H9 (cell line): ENCODE data around the gene DLGAP4. TPM values are rescaled to one million over a fixed set of nuclear protein-coding genes. Genes with fewer than 3 reads are reported as not detected.

Source experiments
- DNase-seq: peaks from one replicate; pipeline ENCODE4 v3.0.0-alpha.2; 2017
- H2AFZ ChIP-seq: one replicate; pipeline ENCODE4 v1.6.1; 2013; ENCODE audit warnings: mild to moderate bottlenecking, low read length, control low read depth, moderate library complexity
- H2AK5ac ChIP-seq: 2 replicates; pipeline ENCODE4 v1.6.1; 2013; ENCODE audit warnings: low read length, control low read depth, mixed read lengths; ENCODE audit not compliant: insufficient read length
- H2BK120ac ChIP-seq: one replicate; pipeline ENCODE4 v1.6.1; 2013; ENCODE audit warnings: low read depth, mild to moderate bottlenecking, low read length, control low read depth, inconsistent platforms; ENCODE audit not compliant: poor library complexity, severe bottlenecking
- H2BK12ac ChIP-seq: 2 replicates; pipeline ENCODE4 v1.6.1; 2013; ENCODE audit warnings: low read length, control low read depth, mixed read lengths, low read depth; ENCODE audit not compliant: insufficient read length
- H2BK15ac ChIP-seq: 2 replicates; pipeline ENCODE4 v1.6.1; 2013; ENCODE audit warnings: low read depth, low read length, control low read depth
- H2BK20ac ChIP-seq: one replicate; pipeline ENCODE4 v1.6.1; 2013; ENCODE audit warnings: low read depth, mild to moderate bottlenecking, low read length, control low read depth, inconsistent platforms; ENCODE audit not compliant: poor library complexity, severe bottlenecking
- H2BK5ac ChIP-seq: 2 replicates; pipeline ENCODE4 v1.6.1; 2013; ENCODE audit warnings: low read length, control low read depth, mixed read lengths; ENCODE audit not compliant: insufficient read length
- H3K14ac ChIP-seq: 2 replicates; pipeline ENCODE4 v1.6.1; 2013; ENCODE audit warnings: low read length, control low read depth; ENCODE audit not compliant: insufficient read depth
- H3K18ac ChIP-seq: 2 replicates; pipeline ENCODE4 v1.6.1; 2013; ENCODE audit warnings: low read depth, mild to moderate bottlenecking, mixed read lengths, low read length, control low read depth; ENCODE audit not compliant: insufficient read length
- H3K23ac ChIP-seq: 2 replicates; pipeline ENCODE4 v1.6.1; 2013; ENCODE audit warnings: low read length, control low read depth, mixed read lengths, low read depth; ENCODE audit not compliant: insufficient read length
- H3K23me2 ChIP-seq: 2 replicates; pipeline ENCODE4 v1.6.1; 2013; ENCODE audit warnings: low read depth, mild to moderate bottlenecking, mixed read lengths, low read length, control low read depth; ENCODE audit not compliant: insufficient read length, poor library complexity, severe bottlenecking
- H3K27ac ChIP-seq: 2 replicates; pipeline ENCODE4 v1.5.1; 2013; ENCODE audit warnings: low read length, control low read depth, mixed read lengths, low read depth; ENCODE audit not compliant: insufficient read length
- H3K27me3 ChIP-seq: 2 replicates; pipeline ENCODE4 v1.6.1; 2013; ENCODE audit warnings: low read length, control low read depth, inconsistent platforms; ENCODE audit not compliant: insufficient read depth
- H3K4ac ChIP-seq: 2 replicates; pipeline ENCODE4 v1.6.1; 2013; ENCODE audit warnings: low read depth, mild to moderate bottlenecking, control low read depth, inconsistent platforms, low read length, moderate library complexity
- H3K4me1 ChIP-seq: 2 replicates; pipeline ENCODE4 v1.6.1; 2013; ENCODE audit warnings: low read length, control low read depth, inconsistent platforms; ENCODE audit not compliant: insufficient read depth
- H3K4me2 ChIP-seq: 2 replicates; pipeline ENCODE4 v1.6.1; 2013; ENCODE audit warnings: low read length, control low read depth, mixed read lengths; ENCODE audit not compliant: insufficient read length, insufficient read depth
- H3K56ac ChIP-seq: 2 replicates; pipeline ENCODE4 v1.6.1; 2013; ENCODE audit warnings: low read depth, mild to moderate bottlenecking, mixed read lengths, low read length, control low read depth; ENCODE audit not compliant: insufficient read length
- H3K79me1 ChIP-seq: 2 replicates; pipeline ENCODE4 v1.6.1; 2013; ENCODE audit warnings: low read depth, mild to moderate bottlenecking, moderate library complexity, low read length, control low read depth, inconsistent platforms; ENCODE audit not compliant: insufficient read depth, poor library complexity, severe bottlenecking
- H3K79me2 ChIP-seq: 2 replicates; pipeline ENCODE4 v1.6.1; 2013; ENCODE audit warnings: low read length, control low read depth, inconsistent platforms; ENCODE audit not compliant: insufficient read depth
- H3K9ac ChIP-seq: 2 replicates; pipeline ENCODE4 v1.6.1; 2013; ENCODE audit warnings: low read length, control low read depth, mixed read lengths; ENCODE audit not compliant: insufficient read length; ENCODE audit errors: extremely low read depth
- H3K9me3 ChIP-seq: one replicate; pipeline ENCODE4 v1.6.1; 2013; ENCODE audit warnings: low read depth, low read length, inconsistent platforms; ENCODE audit not compliant: control insufficient read depth
- H3T11ph ChIP-seq: one replicate; pipeline ENCODE4 v1.6.1; 2013; ENCODE audit warnings: mild to moderate bottlenecking, low read length, control low read depth, inconsistent platforms
- H4K20me1 ChIP-seq: one replicate; pipeline ENCODE4 v1.6.1; 2013; ENCODE audit not compliant: control insufficient read depth, insufficient read length, insufficient read depth
- H4K5ac ChIP-seq: 2 replicates; pipeline ENCODE4 v1.6.1; 2013; ENCODE audit warnings: low read depth, mild to moderate bottlenecking, mixed read lengths, low read length, control low read depth; ENCODE audit not compliant: insufficient read length
- H4K8ac ChIP-seq: replicated peaks from 2 replicates; pipeline ENCODE4 v1.6.1; 2013; ENCODE audit warnings: low read length, control low read depth, mixed read lengths, low read depth; ENCODE audit not compliant: insufficient read length
- H4K91ac ChIP-seq: 2 replicates; pipeline ENCODE4 v1.6.1; 2013; ENCODE audit warnings: low read depth, mild to moderate bottlenecking, moderate library complexity, mixed read lengths, low read length, control low read depth; ENCODE audit not compliant: insufficient read length
- H3K27ac Mint-ChIP-seq, 3 experiments: 2 replicates in 2 of 3; 3 replicates in 1 of 3; pipeline ENCODE4 v1.8.0; 2020 to 2021; ENCODE audit warnings: mixed read lengths in 3 of 3, mild to moderate bottlenecking in 1 of 3, moderate library complexity in 1 of 3
- H3K27me3 Mint-ChIP-seq: 2 replicates; pipeline ENCODE4 v1.8.0; 2021; ENCODE audit warnings: low read depth, mild to moderate bottlenecking, moderate library complexity, mixed read lengths
- H3K36me3 Mint-ChIP-seq, 3 experiments: 2 replicates in 2 of 3; 3 replicates in 1 of 3; pipeline ENCODE4 v1.8.0; 2020 to 2021; ENCODE audit warnings: low read depth in 3 of 3, mixed read lengths in 3 of 3; ENCODE audit not compliant: insufficient read depth in 1 of 3
- H3K4me1 Mint-ChIP-seq, 2 experiments: 2 replicates each; pipeline ENCODE4 v1.8.0; 2020; ENCODE audit warnings: mixed read lengths in 2 of 2
- H3K4me3 Mint-ChIP-seq, 2 experiments: 2 replicates in 1 of 2; 3 replicates in 1 of 2; pipeline ENCODE4 v1.8.0; 2020 to 2021; ENCODE audit warnings: mild to moderate bottlenecking in 2 of 2, mixed read lengths in 2 of 2, moderate library complexity in 1 of 2
- H3K9me3 Mint-ChIP-seq, 2 experiments: 2 replicates in 1 of 2; 3 replicates in 1 of 2; pipeline ENCODE4 v1.8.0; 2020; ENCODE audit warnings: mild to moderate bottlenecking in 2 of 2, mixed read lengths in 2 of 2, moderate library complexity in 1 of 2
- CTCF ChIP-seq: fragments of 200-600 bp; sonication (generic); conservative IDR thresholded peaks from 3 replicates; pipeline ENCODE4 v1.8.0; 2021; ENCODE audit warnings: antibody characterized with exemption, mild to moderate bottlenecking
- WGBS: extraction: QIAGEN DNeasy Blood & Tissue Kit; methylation state at CpG from one replicate; pipeline ENCODE4 v1.1.7; 2013; ENCODE audit warnings: missing lambda C conversion rate, low lambda C conversion rate, mixed read lengths; ENCODE audit not compliant: insufficient read length; ENCODE audit errors: extremely low coverage; 5-methylcytosine and 5-hydroxymethylcytosine counted together
- total RNA-seq: library from RNA; stranded (reverse); gene quantifications from 2 replicates; pipeline ENCODE4 v1.2.1, GENCODE V29; 2021

DLGAP4 gene
- total RNA-seq, 1 experiment from 2014 or later = 48.0 TPM

GRCh38 chr20:36496707-36497669 is 190.8 kb downstream of the DLGAP4 start:
- H3K27ac ChIP-seq = no peak overlapping the region

More at GRCh38 chr20:36496707-36497669, 190.8 kb downstream of the DLGAP4 start:
- no peak overlapping the region for H4K91ac ChIP-seq
- no peaks in the 10 kb centered on the region for H4K20me1 ChIP-seq
- H2BK12ac ChIP-seq = no peak overlapping the region
- H3K79me1 ChIP-seq = no peaks in the 10 kb centered on the region
- no peak overlapping the region for H3T11ph ChIP-seq
- H3K4me2 ChIP-seq = no peak overlapping the region
- H3K18ac ChIP-seq = no peak overlapping the region
- H3K9me3 Mint-ChIP-seq = no peaks in the 10 kb centered on the region
- H4K8ac ChIP-seq = no peak overlapping the region
- H2AFZ ChIP-seq = no peak overlapping the region
- H4K5ac ChIP-seq = no peak overlapping the region
- no peak for TF ChIP-seq CTCF
- no peak overlapping the region for H3K4me3 Mint-ChIP-seq
- no peak overlapping the region for H2BK20ac ChIP-seq
- no peaks in the 10 kb centered on the region for H3K27me3 ChIP-seq
- no peaks in the 10 kb centered on the region for H3K79me2 ChIP-seq
- no peaks in the 10 kb centered on the region for H3K23me2 ChIP-seq
- WGBS = no CpG with 5 or more reads among the region's 33 CpGs
- H3K9ac ChIP-seq = no peak overlapping the region
- no peaks in the 10 kb centered on the region for H3K27me3 Mint-ChIP-seq
- H3K4ac ChIP-seq = no peak overlapping the region
- H3K9me3 ChIP-seq = no peaks in the 10 kb centered on the region
- H2BK15ac ChIP-seq = no peak overlapping the region
- no peak overlapping the region for H2BK120ac ChIP-seq
- no peak overlapping the region for H2AK5ac ChIP-seq
- H3K23ac ChIP-seq = no peak overlapping the region
- H3K27ac Mint-ChIP-seq = peak overlapping the region in 1 of 3 experiments; percentile 49; a peak in 2 of 7 replicates
- H2BK5ac ChIP-seq = no peak overlapping the region
- DNase-seq = no peak
- no peaks in the 10 kb centered on the region for H3K4me1 ChIP-seq
- H3K36me3 Mint-ChIP-seq = peaks cover 16 to 61% (median 56%) of the 10 kb centered on the region in 3 experiments; a peak in 6 of 7 replicates
- no peak overlapping the region for H3K14ac ChIP-seq
- H3K4me1 Mint-ChIP-seq = peaks cover 3 to 5% of the 10 kb centered on the region in 2 experiments; a peak in 1 of 4 replicates
- no peak overlapping the region for H3K56ac ChIP-seq
